ENCODE measurements around the gene LRRC4C. TPM values are rescaled to one million over a fixed set of nuclear protein-coding genes. Genes with fewer than 3 reads are reported as not detected.

LRRC4C gene
- total RNA-seq, 1 experiment from 2014 or later, result 0.72 TPM

- TF ChIP-seq RORB (CRISPR knock-in tag; IDR thresholded peaks at IDR 0.05) (no peak), USF1 (CRISPR knock-in tag; IDR thresholded peaks at IDR 0.05) (no peak), GTF2I (CRISPR knock-in tag; conservative IDR thresholded peaks at IDR 0.05) (no peak), ZNF671 (CRISPR knock-in tag; IDR thresholded peaks at IDR 0.05) (no peak), ZNF121 (CRISPR knock-in tag; IDR thresholded peaks at IDR 0.05) (no peak), KAT7 (CRISPR knock-in tag; IDR thresholded peaks at IDR 0.05; ENCODE audit: borderline replicate concordance) (no peak)
Measured at GRCh38 chr11:41394521-41395195, 64.8 kb downstream of the LRRC4C start (continued).

- POLR2A ChIA-PET, result interaction anchor here (0.5 to 0.7 kb wide), 2 partner anchors 156 to 310 kb away, joined by 3 to 4 read pairs; no protein-coding TSS in a partner anchor
- no peaks in the 10 kb centered on the region for H3K27me3 Mint-ChIP-seq (ENCODE audit: low read depth)
- CTCF ChIA-PET, result no interaction called here
- H3K4me3 Mint-ChIP-seq, result peak overlapping the region; percentile 38
- no peaks in the 10 kb centered on the region for H3K36me3 Mint-ChIP-seq
- peak; percentile 15 for DNase-seq (ENCODE audit: low spot score)
- peak; percentile 87 for ATAC-seq
- no peaks in the 10 kb centered on the region for H3K9me3 Mint-ChIP-seq
- H3K4me1 Mint-ChIP-seq, result peaks cover 76% of the 10 kb centered on the region
- peak overlapping the region; percentile 97 for H3K27ac Mint-ChIP-seq
- TF ChIP-seq ZMAT4 (CRISPR knock-in tag; IDR thresholded peaks at IDR 0.05), result no peak
- TF ChIP-seq TEAD1 (CRISPR knock-in tag; IDR thresholded peaks at IDR 0.05), result peak; percentile 68; the same call in 1 of the 2 replicates
Measured at GRCh38 chr11:41392596-41392995, 66.9 kb downstream of the LRRC4C start.

GRCh38 chr11:41389623-41390130 is 69.8 kb downstream of the LRRC4C start:
- H3K4me1 Mint-ChIP-seq, result peaks cover 50% of the 10 kb centered on the region
- POLR2A ChIA-PET, result no interaction called here
- CTCF ChIA-PET, result no interaction called here

More at GRCh38 chr11:41389623-41390130, 69.8 kb downstream of the LRRC4C start:
- Mint-ChIP-seq H3K4me3 (no peak overlapping the region), H3K9me3 (no peaks in the 10 kb centered on the region), H3K36me3 (no peaks in the 10 kb centered on the region), H3K27me3 (ENCODE audit: low read depth) (no peaks in the 10 kb centered on the region), H3K27ac (no peak overlapping the region)
- TF ChIP-seq ZNF138 (CRISPR knock-in tag; conservative IDR thresholded peaks at IDR 0.05) (no peak), SP1 (CRISPR knock-in tag; conservative IDR thresholded peaks at IDR 0.05) (no peak), ZNF532 (CRISPR knock-in tag; IDR thresholded peaks at IDR 0.05; ENCODE audit: borderline replicate concordance) (no peak), ZNF425 (CRISPR knock-in tag; conservative IDR thresholded peaks at IDR 0.05) (no peak)
- DNase-seq (ENCODE audit: low spot score) (no peak), ATAC-seq (no peak)
